Measurements from ENCODE around the gene TENM3. TPM values are rescaled to one million over a fixed set of nuclear protein-coding genes. Genes with fewer than 3 reads are reported as not detected.

Gene TENM3
- total RNA-seq, 1 donor from 2014 or later = not detected

DNA sequence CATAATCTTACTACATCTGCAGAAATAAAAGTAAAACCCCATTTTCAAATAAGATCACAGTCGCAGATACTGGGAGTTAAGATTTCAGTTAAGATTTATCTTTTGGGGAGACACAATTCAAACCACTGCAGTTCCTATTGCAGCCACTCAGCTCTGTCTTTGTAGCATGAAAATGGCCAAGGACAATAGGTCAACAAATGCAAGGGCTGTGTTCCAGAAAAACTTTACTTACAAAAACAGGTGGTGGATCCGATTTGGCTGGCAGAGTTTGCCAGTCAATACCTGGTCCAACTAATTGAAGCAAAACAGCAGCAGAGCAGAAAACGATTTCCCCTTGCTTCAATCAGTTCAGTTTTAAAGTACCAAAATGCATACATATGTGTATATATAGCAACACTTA, 77.4 kb downstream of the TENM3 start:
- H3K27me3 Mint-ChIP-seq = no peaks in the 10 kb centered on the region
- no peak overlapping the region for H3K27ac Mint-ChIP-seq
- no peaks in the 10 kb centered on the region for H3K4me1 Mint-ChIP-seq
- DNase-seq (no peak), ATAC-seq (ENCODE audit: low read depth) (no peak)
- peaks cover 3% of the 10 kb centered on the region for H3K9me3 Mint-ChIP-seq
- TF ChIP-seq, protein P1, sequence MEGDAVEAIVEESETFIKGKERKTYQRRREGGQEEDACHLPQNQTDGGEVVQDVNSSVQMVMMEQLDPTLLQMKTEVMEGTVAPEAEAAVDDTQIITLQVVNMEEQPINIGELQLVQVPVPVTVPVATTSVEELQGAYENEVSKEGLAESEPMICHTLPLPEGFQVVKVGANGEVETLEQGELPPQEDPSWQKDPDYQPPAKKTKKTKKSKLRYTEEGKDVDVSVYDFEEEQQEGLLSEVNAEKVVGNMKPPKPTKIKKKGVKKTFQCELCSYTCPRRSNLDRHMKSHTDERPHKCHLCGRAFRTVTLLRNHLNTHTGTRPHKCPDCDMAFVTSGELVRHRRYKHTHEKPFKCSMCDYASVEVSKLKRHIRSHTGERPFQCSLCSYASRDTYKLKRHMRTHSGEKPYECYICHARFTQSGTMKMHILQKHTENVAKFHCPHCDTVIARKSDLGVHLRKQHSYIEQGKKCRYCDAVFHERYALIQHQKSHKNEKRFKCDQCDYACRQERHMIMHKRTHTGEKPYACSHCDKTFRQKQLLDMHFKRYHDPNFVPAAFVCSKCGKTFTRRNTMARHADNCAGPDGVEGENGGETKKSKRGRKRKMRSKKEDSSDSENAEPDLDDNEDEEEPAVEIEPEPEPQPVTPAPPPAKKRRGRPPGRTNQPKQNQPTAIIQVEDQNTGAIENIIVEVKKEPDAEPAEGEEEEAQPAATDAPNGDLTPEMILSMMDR (IDR thresholded peaks at IDR 0.05) = no peak
- CTCF ChIA-PET = no interaction called here
- H3K36me3 Mint-ChIP-seq (ENCODE audit: low read depth) = no peaks in the 10 kb centered on the region
- intact Hi-C loops (cut with micrococcal nuclease) = no loop called here
- POLR2A ChIA-PET = no interaction called here
- H3K4me3 Mint-ChIP-seq = no peak overlapping the region

DNA sequence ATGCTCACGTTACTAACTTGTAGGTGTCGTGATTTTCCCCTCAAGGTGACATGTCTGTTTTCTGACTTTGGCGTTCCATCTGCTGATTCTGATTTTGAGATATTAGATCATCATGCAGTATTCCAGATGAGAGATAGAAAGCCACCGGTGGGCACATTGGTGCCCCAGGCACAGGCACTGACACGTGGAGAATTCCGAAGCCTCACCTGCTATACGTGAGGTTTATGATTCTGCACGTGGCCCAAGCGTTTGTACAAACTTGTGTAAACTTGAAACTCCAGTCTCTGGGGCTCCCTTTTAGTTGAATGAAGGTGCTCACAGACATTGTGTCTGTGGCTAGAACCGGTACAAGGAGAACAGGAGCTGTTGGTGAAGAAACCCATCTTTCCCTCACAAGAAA, 81.1 kb downstream of the TENM3 start:
- TF ChIP-seq, protein P1 (IDR thresholded peaks at IDR 0.05) = no peak
- CTCF ChIA-PET = no interaction called here
- H3K36me3 Mint-ChIP-seq (ENCODE audit: low read depth) = no peaks in the 10 kb centered on the region
- no peak for DNase-seq
- intact Hi-C loops (cut with micrococcal nuclease) = no loop called here
- H3K4me3 Mint-ChIP-seq = no peak overlapping the region
- no peaks in the 10 kb centered on the region for H3K4me1 Mint-ChIP-seq
- POLR2A ChIA-PET = no interaction called here
- no peak for ATAC-seq (ENCODE audit: low read depth)
- H3K27ac Mint-ChIP-seq = no peak overlapping the region
- H3K9me3 Mint-ChIP-seq = no peaks in the 10 kb centered on the region
- no peaks in the 10 kb centered on the region for H3K27me3 Mint-ChIP-seq

DNA sequence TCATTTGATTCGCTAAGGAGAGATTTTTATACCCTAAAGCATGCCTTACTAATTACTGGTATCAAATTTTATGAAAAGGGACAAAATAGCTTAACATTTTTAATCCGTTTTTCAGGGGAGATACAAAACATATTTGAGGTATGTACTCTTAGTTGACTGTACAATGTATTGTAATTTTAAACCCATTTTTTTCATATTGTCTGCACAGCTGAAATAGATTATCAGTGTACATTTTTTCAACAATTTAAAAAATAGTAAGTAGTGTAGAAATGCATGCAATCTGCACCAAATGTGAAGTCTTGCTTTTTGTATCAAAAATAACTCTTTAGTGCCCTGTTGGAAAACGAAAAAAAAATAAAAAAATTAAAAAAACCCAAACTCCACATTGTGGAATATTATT, 82.2 kb downstream of the TENM3 start:
- DNase-seq (no peak), ATAC-seq (ENCODE audit: low read depth) (no peak)
- ChIA-PET POLR2A (no interaction called here), CTCF (no interaction called here)
- TF ChIP-seq, protein P1 (IDR thresholded peaks at IDR 0.05) = no peak
- no peaks in the 10 kb centered on the region for H3K4me1 Mint-ChIP-seq
- no peak overlapping the region for H3K4me3 Mint-ChIP-seq
- intact Hi-C loops (cut with micrococcal nuclease) = no loop called here
- H3K36me3 Mint-ChIP-seq (ENCODE audit: low read depth) = no peaks in the 10 kb centered on the region
- H3K27me3 Mint-ChIP-seq = no peaks in the 10 kb centered on the region
- no peak overlapping the region for H3K27ac Mint-ChIP-seq
- peaks cover 3% of the 10 kb centered on the region for H3K9me3 Mint-ChIP-seq

DNA sequence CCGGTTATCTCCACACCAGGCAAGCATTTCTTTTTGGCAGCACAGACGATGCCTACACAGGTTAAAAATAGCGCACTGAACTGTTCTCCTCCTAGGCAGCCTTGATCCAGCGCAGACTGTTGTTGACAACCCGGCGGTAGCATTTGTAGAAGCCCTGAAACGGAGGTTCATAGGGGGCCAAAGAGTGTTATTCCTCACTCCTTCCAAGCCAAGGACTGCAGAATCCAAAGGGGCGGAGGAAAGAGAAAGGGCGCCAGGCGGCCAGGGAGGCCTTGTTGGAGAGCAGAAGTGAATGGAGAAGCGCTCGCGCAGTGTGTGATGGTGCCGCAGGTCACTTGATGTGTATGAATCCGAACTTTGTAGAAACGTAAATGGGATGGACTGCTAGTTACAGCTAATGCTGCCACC, 82.7 kb downstream of the TENM3 start:
- Mint-ChIP-seq H3K27ac (no peak overlapping the region), H3K4me1 (no peaks in the 10 kb centered on the region), H3K9me3 (peaks cover 3% of the 10 kb centered on the region), H3K27me3 (no peaks in the 10 kb centered on the region), H3K4me3 (no peak overlapping the region), H3K36me3 (ENCODE audit: low read depth) (no peaks in the 10 kb centered on the region)
- ChIA-PET POLR2A (no interaction called here), CTCF (no interaction called here)
- intact Hi-C loops (cut with micrococcal nuclease) = no loop called here
- no peak for ATAC-seq (ENCODE audit: low read depth)
- DNase-seq = no peak
- TF ChIP-seq, protein P1 (IDR thresholded peaks at IDR 0.05) = no peak

DNA sequence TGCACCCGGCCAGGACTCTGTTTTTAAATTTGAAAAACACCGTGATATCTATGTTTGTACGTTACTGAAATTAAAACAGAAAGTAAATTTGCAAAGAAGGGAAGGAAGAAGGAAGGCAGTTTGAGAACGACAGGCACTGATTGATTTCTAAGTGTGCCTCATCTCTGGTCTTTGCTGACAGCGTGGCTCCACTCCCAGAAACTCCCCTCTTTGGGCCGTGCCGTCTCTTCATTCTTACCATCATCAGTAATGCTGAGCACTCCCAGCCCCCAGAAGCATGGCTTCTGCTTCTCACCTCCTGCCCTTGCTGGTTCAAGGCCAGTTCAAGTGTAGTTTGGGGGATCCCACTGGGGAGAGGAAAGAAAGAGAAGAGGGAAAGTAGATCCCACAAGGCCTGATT, 85.3 kb downstream of the TENM3 start:
- ChIA-PET POLR2A (no interaction called here), CTCF (no interaction called here)
- no peaks in the 10 kb centered on the region for H3K4me1 Mint-ChIP-seq
- H3K9me3 Mint-ChIP-seq = peaks cover 3% of the 10 kb centered on the region
- DNase-seq (no peak), ATAC-seq (ENCODE audit: low read depth) (no peak)
- intact Hi-C loops (cut with micrococcal nuclease) = no loop called here
- no peak overlapping the region for H3K27ac Mint-ChIP-seq
- TF ChIP-seq, protein P1 (IDR thresholded peaks at IDR 0.05) = no peak
- H3K4me3 Mint-ChIP-seq = no peak overlapping the region
- no peaks in the 10 kb centered on the region for H3K27me3 Mint-ChIP-seq
- no peaks in the 10 kb centered on the region for H3K36me3 Mint-ChIP-seq (ENCODE audit: low read depth)
